Central memory CD8-positive, alpha-beta T cell (primary cell): ENCODE results near the gene GAPVD1.
A peak's percentile ranks its signal among the peaks of the same experiment; 100 is the strongest.
"Not testable (repeated sequence)": the region's sequence is repeated elsewhere in the genome, so short reads cannot be mapped to it uniquely, and the experiment has no call there.

Experiments
- ATAC-seq: fragments of 150-1000 bp; cut with Tn5 transposase; replicated peaks from 2 replicates; pipeline ENCODE4 v1.10.0; 2022; ENCODE audit warnings: mild to moderate bottlenecking, moderate FRiP score, moderate number of reproducible peaks; ENCODE audit not compliant: poor library complexity, severe bottlenecking; ENCODE audit errors: extremely low read depth
- DNase-seq, 2 donors: peaks; one replicate each; pipeline ENCODE4 v3.0.0; 2021; ENCODE audit warnings: low spot score in 2 of 2
- H3K27ac Mint-ChIP-seq: one replicate; pipeline ENCODE4 v1.8.0; 2022; ENCODE audit warnings: low read depth, mild to moderate bottlenecking, moderate library complexity, mixed read lengths
- H3K27me3 Mint-ChIP-seq: one replicate; pipeline ENCODE4 v1.8.0; 2022; ENCODE audit warnings: mixed read lengths
- H3K36me3 Mint-ChIP-seq: one replicate; pipeline ENCODE4 v1.8.0; 2022; ENCODE audit warnings: mild to moderate bottlenecking, moderate library complexity, mixed read lengths; ENCODE audit not compliant: insufficient read depth
- H3K4me1 Mint-ChIP-seq: one replicate; pipeline ENCODE4 v1.8.0; 2022; ENCODE audit warnings: mixed read lengths
- H3K4me3 Mint-ChIP-seq: one replicate; pipeline ENCODE4 v1.8.0; 2022; ENCODE audit warnings: mild to moderate bottlenecking, moderate library complexity, mixed read lengths
- H3K9me3 Mint-ChIP-seq: one replicate; pipeline ENCODE4 v1.8.0; 2022; ENCODE audit warnings: mixed read lengths

The GAPVD1 gene

DNA sequence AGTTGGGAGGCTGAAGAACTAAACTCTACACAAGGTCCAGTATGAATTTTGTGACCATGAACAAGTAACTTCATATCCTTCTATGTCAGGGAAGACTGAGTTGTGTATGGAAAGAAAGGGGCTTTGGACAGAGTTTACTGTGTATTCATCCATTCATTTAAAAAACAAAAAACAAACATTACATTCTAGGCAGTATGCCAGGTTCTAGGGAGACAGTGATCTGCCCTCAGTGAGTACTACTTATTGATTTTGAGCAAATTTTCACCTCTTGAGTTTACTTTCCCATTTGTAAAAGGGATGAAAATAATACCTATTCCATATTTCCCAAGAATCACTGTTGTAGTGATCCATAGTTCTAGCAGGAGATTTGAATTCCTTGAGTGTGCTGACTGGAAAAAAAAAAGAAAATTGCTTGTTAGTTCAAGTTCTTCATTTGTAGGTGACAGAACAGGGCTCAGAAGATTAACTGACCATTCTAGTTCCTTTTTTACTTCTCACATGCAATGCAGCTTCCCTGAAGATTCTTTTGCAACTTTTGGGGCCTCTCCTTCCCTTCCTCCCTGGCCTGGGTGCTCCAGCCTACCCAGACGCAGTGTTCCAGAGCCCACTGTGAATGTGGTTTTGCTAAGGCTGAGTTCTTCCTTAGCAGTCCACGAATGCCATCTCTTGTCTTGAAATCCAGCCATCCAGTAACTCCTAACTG lies 2.6 kb upstream of the GAPVD1 start:
- no peak overlapping the region for H3K4me3 Mint-ChIP-seq
- peaks cover 9% of the 10 kb centered on the region for H3K36me3 Mint-ChIP-seq

DNA sequence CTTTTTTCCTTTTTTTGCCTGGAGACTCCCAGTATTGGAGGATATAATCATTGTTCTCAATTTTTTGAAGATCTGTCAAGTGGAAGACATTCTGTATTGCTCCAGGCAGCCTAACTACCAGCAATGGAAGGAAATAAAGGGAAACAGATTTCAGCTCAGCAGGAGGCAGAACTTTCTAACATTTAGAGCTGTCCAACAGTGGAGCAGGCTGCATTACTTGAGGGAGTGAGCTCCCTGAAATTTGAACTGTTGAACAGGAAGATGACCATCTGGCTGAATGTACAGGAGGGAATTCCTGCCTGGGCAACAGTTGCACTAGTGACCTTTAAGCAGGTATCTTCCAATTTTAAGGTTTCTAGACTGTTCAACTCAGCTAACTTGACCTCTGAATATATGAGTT lies 1.1 kb upstream of the GAPVD1 start:
- Mint-ChIP-seq H3K9me3 (no peaks in the 10 kb centered on the region), H3K4me3 (peak overlapping the region; percentile 91), H3K27me3 (no peaks in the 10 kb centered on the region), H3K36me3 (peaks cover 11% of the 10 kb centered on the region), H3K4me1 (peaks cover 35% of the 10 kb centered on the region), H3K27ac (peak overlapping the region; percentile 97)
- DNase-seq (no peak), ATAC-seq (no peak)

More for the DNA sequence above, 2.6 kb upstream of the GAPVD1 start:
- Mint-ChIP-seq H3K27ac (no peak overlapping the region), H3K9me3 (no peaks in the 10 kb centered on the region), H3K4me1 (peaks cover 23% of the 10 kb centered on the region), H3K27me3 (no peaks in the 10 kb centered on the region)
- DNase-seq: no peak
- no peak for ATAC-seq

DNA sequence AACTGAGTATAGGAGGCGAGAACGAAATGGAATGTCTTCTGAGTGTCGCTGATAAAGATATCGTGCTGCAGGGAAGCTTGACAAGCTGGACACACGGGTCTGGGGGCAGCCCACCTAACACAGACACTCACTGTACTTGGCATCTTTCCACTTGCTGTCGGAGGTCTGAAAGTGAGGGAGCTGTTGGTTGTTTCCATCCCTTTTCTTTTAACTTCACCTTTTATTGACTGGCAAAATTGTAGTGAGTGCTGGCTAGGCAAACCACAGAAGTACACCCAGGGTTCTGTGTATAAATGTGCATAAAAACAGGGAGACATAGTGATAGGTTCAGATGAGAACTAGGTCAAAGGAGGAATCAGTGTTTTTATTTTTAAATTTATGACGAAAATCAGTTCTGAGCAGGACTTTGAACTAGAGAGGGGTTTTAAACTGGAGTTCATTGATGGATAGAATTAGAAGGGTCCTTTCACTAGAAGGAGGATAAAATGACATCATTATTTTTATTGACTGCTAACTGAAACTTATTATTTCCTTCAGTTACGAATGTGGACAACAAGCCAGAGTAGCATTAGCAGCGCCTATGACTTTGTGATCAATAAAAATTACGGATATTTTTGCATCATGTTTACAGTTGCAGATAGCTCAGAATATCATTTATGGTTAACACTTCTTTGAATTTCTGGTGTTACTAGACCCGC lies 817 bp downstream of the GAPVD1 start:
- Mint-ChIP-seq H3K4me1 (peaks cover 41% of the 10 kb centered on the region), H3K9me3 (no peaks in the 10 kb centered on the region), H3K36me3 (peaks cover 17% of the 10 kb centered on the region), H3K27ac (peak overlapping the region; percentile 97), H3K27me3 (no peaks in the 10 kb centered on the region), H3K4me3 (peak overlapping the region; percentile 91)
- ATAC-seq: peak; percentile 59
- DNase-seq: no peak

DNA sequence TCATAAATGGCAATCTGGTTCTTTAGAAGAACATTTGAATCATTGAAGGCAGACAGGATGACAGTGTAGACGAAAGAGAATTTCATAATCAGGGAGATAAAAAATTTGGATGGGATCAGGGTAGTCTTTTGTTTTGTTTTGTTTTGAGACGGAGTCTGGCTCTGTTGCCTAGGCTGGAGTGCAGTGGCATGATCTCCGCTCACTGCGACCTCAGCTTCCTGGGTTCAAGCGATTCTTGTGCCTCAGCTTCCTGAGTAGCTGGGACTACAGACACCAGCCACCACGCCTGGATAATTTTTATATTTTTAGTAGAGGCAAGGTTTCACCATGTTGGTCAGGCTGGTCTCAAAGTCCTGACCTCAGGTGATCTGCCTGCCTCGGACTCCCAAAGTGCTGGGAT lies 2.4 kb downstream of the GAPVD1 start:
- H3K9me3 Mint-ChIP-seq, DNase-seq, ATAC-seq: not testable (repeated sequence)

DNA sequence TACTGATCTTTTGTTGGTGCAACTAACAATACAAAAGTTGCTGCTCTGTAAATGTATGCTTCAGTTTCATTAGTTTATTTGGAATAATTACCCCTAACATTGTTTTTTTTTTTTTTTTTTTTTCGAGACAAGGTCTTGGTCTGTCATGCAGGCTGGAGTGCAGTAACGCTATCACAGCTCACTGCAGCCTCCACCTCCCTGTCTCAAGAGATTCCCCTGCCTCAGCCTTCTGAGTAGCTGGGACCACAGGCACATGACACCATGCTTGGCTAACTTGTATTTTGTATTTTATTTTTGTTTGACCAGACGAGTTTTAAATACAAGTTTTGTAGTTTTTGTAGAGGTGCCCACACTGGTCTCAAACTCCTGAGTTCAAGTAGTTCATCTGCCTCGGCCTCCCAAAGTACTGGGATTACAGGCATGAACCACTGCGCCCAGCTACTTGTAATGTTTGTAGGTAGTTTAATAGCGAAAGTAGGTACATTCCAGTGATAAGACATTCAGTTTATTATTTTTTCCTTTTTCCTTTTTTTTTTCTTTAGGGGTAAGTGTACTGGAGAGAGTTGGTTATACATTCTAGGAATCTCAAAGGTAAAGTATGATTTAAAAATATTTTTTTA lies 6.9 kb downstream of the GAPVD1 start:
- Mint-ChIP-seq H3K4me3 (no peak overlapping the region), H3K4me1 (peaks cover 45% of the 10 kb centered on the region), H3K36me3 (peaks cover 31% of the 10 kb centered on the region), H3K27me3 (no peaks in the 10 kb centered on the region), H3K9me3 (no peaks in the 10 kb centered on the region), H3K27ac (peak overlapping the region; percentile 44)
- no peak for ATAC-seq
- no peak for DNase-seq

More for the DNA sequence above, 2.4 kb downstream of the GAPVD1 start:
- H3K36me3 Mint-ChIP-seq: peaks cover 23% of the 10 kb centered on the region
- peak overlapping the region; percentile 42 for H3K4me3 Mint-ChIP-seq
- not testable (repeated sequence) for H3K27me3 Mint-ChIP-seq
- peak overlapping the region; percentile 35 for H3K27ac Mint-ChIP-seq
- H3K4me1 Mint-ChIP-seq: peaks cover 51% of the 10 kb centered on the region

DNA sequence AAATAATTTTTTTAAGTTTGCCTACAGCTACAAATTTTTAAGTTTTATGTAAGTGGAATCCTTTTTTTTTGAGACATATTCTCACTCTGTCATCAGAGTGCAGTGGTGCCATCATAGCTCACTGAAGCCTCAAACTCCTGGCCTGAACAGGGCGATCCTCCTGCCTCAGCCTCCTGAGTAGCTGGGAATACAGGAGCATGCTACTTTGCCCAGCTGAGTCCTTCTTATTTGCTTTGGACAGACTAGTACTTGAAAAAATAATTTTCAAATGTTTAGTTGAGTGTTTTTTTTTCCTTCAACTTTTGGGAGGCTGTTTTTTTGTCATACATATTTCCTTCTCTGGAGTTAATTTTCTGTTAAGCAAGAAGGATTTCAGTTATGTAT lies 7.4 kb downstream of the GAPVD1 start:
- Mint-ChIP-seq H3K4me1 (peaks cover 43% of the 10 kb centered on the region), H3K27me3 (no peaks in the 10 kb centered on the region), H3K27ac (no peak overlapping the region), H3K4me3 (no peak overlapping the region), H3K9me3 (no peaks in the 10 kb centered on the region), H3K36me3 (peaks cover 31% of the 10 kb centered on the region)
- ATAC-seq: no peak
- DNase-seq: no peak

DNA sequence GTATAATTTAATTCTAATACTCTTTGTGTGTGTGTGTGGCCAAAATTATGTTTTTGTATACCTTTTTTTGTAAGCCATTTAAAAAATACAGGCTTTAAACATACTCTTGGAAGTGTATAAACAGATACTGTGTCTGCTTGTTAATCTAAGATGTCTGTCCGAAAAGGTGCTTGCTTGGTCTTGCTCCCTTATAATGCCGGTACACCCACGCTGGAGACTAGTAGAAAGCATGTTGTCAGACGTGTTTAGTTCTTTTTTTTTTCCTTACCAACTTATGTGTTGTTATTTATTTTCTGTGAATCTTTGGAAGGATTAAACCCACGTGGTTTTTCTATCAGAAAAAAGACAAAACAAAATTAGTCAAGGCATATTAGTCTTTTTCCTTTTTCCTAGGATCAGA lies 9.5 kb downstream of the GAPVD1 start:
- peaks cover 29% of the 10 kb centered on the region for H3K36me3 Mint-ChIP-seq
- H3K27ac Mint-ChIP-seq: peak overlapping the region; percentile 8
- ATAC-seq: no peak
- no peaks in the 10 kb centered on the region for H3K9me3 Mint-ChIP-seq
- no peaks in the 10 kb centered on the region for H3K27me3 Mint-ChIP-seq
- no peak for DNase-seq
- H3K4me3 Mint-ChIP-seq: no peak overlapping the region
- peaks cover 32% of the 10 kb centered on the region for H3K4me1 Mint-ChIP-seq

DNA sequence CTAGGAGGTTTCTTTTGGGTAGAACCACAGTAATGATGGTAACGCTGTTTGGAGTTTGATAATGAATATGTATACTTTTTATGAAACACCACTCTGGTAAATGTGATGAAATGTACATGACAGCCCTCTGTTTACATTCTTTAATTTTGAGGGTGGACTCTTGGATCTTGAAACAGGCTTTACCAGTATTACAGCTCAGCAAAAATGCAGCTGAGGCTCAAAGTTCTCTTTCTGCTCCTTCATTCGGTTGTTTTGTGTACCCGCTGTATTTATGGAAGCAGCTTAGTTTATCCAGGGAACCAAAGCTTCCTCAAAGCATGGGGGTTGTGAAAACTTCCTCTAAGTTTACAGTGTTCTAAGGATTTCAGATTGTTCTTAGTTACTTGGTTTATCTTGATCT lies 11.1 kb downstream of the GAPVD1 start:
- peak overlapping the region; percentile 82 for H3K27ac Mint-ChIP-seq
- peaks cover 23% of the 10 kb centered on the region for H3K36me3 Mint-ChIP-seq
- H3K9me3 Mint-ChIP-seq: no peaks in the 10 kb centered on the region
- no peaks in the 10 kb centered on the region for H3K27me3 Mint-ChIP-seq
- H3K4me3 Mint-ChIP-seq: no peak overlapping the region
- H3K4me1 Mint-ChIP-seq: peaks cover 31% of the 10 kb centered on the region
- DNase-seq (no peak), ATAC-seq (no peak)

DNA sequence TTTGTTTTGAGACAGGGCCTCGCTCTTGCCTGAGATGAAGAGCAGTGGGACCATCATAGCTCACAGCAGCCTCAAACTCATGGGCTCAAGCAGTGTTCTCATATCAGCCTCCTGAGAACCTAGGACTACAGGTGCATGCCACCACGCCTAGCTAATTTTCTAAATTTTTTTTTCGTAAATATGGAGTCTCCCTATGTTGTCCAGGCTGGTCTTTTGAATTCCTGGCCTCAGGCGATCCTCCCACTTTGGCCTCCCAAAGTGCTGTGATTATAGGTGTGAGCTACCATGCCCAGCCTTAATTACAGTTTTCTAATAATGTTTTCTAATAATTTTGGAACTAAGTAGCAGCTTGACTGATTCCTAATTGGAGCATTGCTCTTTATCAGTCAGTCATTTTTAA lies 15.1 kb downstream of the GAPVD1 start:
- Mint-ChIP-seq H3K4me3 (no peak overlapping the region), H3K36me3 (peaks cover 18% of the 10 kb centered on the region), H3K27me3 (no peaks in the 10 kb centered on the region), H3K27ac (no peak overlapping the region), H3K4me1 (peaks cover 22% of the 10 kb centered on the region), H3K9me3 (no peaks in the 10 kb centered on the region)
- DNase-seq: no peak
- no peak for ATAC-seq

DNA sequence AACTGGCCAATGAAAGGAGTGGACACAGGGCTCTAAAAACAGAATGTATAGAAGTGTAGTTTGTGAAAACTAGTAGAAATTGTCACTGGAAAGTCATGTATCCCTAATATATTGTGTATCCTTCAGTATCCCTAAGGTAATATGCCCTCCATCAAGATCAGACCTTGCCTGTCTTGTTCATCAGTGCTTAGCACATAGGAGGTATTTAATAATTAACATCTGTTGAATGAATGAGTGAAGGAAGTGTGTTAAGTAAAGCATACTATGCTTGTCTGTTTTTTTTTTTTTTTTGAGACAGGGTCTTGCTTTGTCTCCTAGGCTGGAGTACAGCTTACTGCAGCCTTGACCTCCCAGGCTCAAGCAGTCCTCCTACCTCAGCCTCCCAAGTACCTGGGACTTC lies 15.8 kb downstream of the GAPVD1 start:
- no peak overlapping the region for H3K27ac Mint-ChIP-seq
- no peaks in the 10 kb centered on the region for H3K9me3 Mint-ChIP-seq
- peaks cover 19% of the 10 kb centered on the region for H3K4me1 Mint-ChIP-seq
- peaks cover 15% of the 10 kb centered on the region for H3K36me3 Mint-ChIP-seq
- no peak for DNase-seq
- no peaks in the 10 kb centered on the region for H3K27me3 Mint-ChIP-seq
- ATAC-seq: no peak
- H3K4me3 Mint-ChIP-seq: no peak overlapping the region

DNA sequence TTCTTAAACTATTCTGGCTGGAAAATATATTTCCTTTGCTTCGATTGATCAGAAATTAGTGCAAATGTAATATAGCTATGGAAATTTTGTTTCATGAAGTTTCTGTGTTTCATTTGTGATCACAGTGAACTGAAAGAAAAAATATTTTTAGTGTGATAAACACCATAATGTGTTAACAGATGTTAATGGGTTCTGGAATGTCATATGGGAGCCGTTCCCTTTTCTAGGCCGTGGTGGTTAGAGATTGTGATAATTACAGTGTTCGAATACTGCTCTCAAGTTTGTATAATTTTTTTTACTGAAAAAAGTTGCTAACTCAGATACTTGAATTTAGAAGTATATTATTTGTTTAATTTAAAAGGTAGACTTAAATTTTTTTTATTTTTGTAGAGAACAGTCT lies 19.3 kb downstream of the GAPVD1 start:
- DNase-seq (no peak), ATAC-seq (no peak)
- H3K4me1 Mint-ChIP-seq: peaks cover 6% of the 10 kb centered on the region
- H3K27ac Mint-ChIP-seq: no peak overlapping the region
- H3K36me3 Mint-ChIP-seq: peaks cover 12% of the 10 kb centered on the region
- no peaks in the 10 kb centered on the region for H3K27me3 Mint-ChIP-seq
- no peak overlapping the region for H3K4me3 Mint-ChIP-seq
- H3K9me3 Mint-ChIP-seq: no peaks in the 10 kb centered on the region

DNA sequence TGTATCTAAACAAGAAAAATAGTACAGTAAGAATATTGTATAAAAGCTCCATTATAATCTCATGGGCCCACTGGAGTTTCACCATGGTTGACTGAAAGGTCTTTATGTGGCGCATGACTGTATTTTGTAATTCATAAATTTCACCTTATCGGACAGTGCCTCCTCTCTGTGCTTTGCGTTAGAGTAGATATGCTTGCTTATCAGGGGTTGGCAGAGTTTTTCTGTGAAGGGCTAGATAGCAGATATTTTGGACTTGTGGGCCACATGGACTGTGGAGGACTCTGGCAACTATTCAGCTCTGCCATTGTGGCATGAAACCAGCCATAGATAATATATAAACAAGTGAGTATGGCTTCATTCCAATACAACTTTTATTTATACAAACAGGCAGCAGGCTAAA lies 23.2 kb downstream of the GAPVD1 start:
- Mint-ChIP-seq H3K4me3 (no peak overlapping the region), H3K27ac (no peak overlapping the region)
- ATAC-seq: no peak

DNA sequence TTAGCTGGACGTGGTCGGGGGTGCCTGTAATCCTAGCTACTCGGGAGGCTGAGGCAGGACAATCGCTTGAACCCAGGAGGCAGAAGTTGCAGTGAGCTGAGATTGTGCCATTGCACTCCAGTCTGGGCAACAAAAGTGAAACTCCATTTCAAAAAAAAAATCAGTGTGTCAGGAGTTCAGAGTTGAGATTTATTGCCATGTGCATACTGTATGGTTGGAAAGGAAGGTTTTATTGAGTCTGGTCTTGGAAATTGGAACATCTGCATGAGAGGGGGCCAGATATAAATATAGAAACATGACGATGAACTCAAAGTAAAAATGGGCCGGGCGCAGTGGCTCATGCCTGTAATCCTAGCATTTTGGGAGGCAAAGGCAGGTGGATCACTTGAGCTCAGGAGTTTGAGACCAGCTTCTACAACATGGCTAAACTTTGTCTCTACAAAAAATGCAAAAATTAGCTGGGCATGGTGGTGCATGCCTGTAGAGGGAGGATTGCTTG lies 25.4 kb downstream of the GAPVD1 start:
- H3K27ac Mint-ChIP-seq, H3K36me3 Mint-ChIP-seq, H3K9me3 Mint-ChIP-seq, DNase-seq, ATAC-seq, H3K4me3 Mint-ChIP-seq, H3K27me3 Mint-ChIP-seq, H3K4me1 Mint-ChIP-seq: not testable (repeated sequence)

More for the DNA sequence above, 23.2 kb downstream of the GAPVD1 start:
- Mint-ChIP-seq H3K9me3 (no peaks in the 10 kb centered on the region), H3K4me1 (no peaks in the 10 kb centered on the region), H3K27me3 (no peaks in the 10 kb centered on the region), H3K36me3 (peaks cover 3% of the 10 kb centered on the region)
- no peak for DNase-seq
